Epithelial cell of prostate (primary cell): ENCODE measurements around the gene CACNA1G.

Source experiments
- DNase-seq: peaks from one replicate; pipeline ENCODE4 v3.0.0-alpha.2; 2011; ENCODE audit warnings: low read depth, low spot score
- H3K27ac ChIP-seq: fragments of 450-650 bp; 2 replicates; pipeline ENCODE4 v1.5.1; 2017; ENCODE audit warnings: mild to moderate bottlenecking

Gene CACNA1G

GRCh38 chr17:50638966-50639713 is 78.6 kb downstream of the CACNA1G start:
- H3K27ac ChIP-seq: peak overlapping the region; percentile 95
- peak; percentile 80 for DNase-seq

- no peak for DNase-seq
- peak overlapping the region; percentile 95 for H3K27ac ChIP-seq
Observed at GRCh38 chr17:50640686-50641351, 80.3 kb downstream of the CACNA1G start.

DNA sequence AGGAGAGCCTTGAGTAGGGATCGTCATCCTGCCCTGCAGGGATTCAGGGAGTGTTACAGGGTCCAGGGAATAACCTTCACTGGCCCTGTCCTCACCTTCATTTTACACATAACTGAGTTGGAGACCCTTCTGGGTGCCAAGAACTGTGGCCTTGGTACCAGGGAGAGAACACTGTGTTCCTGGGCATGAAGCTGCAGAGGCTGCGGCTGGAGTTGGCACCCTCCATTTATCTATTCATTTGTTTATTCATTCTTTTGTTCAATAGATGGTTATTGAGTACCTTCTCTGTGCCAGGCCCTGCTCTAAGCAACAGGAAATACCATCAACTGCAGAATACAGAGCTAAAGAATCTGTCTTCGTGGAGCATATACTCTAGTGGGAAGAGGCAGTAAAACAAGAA is 80.8 kb downstream of the CACNA1G start:
- H3K27ac ChIP-seq: peak overlapping the region; percentile 95

DNA sequence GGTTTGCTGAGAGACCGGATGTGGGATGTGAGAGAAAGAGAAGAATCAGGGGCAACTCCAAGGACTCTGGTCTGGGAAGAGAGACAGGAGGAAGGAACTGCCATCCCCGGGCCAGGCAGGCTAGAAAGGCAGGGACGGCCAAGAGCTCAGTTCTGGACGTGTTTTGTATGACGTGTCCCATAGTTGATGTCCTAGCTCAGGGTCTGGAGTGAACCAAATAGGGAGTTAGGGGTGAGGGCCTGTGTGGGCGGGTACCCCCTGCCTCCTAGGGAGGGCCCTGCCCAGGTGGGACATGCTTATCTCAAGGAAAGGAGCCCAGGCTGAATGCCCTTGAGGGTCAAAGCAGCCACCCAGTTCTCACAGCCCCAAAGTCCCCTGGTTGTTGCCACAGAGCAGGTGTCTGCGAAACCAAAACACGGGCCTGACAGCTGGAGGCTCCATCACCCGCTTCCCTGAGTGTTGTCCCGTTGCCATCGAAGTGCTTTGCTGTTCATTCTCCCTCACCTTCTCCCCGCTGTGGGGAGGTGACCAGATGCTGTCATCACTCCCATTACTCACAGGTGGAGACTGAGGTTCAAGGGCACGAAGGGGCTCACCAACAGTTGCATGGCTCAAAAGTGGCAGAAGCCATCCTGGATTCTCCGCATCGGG is 81.7 kb downstream of the CACNA1G start:
- DNase-seq: no peak
- H3K27ac ChIP-seq: no peak overlapping the region

More for the DNA sequence above, 80.8 kb downstream of the CACNA1G start:
- no peak for DNase-seq

GRCh38 chr17:50642722-50643656 is 82.5 kb downstream of the CACNA1G start:
- no peak overlapping the region for H3K27ac ChIP-seq
- DNase-seq: no peak

DNA sequence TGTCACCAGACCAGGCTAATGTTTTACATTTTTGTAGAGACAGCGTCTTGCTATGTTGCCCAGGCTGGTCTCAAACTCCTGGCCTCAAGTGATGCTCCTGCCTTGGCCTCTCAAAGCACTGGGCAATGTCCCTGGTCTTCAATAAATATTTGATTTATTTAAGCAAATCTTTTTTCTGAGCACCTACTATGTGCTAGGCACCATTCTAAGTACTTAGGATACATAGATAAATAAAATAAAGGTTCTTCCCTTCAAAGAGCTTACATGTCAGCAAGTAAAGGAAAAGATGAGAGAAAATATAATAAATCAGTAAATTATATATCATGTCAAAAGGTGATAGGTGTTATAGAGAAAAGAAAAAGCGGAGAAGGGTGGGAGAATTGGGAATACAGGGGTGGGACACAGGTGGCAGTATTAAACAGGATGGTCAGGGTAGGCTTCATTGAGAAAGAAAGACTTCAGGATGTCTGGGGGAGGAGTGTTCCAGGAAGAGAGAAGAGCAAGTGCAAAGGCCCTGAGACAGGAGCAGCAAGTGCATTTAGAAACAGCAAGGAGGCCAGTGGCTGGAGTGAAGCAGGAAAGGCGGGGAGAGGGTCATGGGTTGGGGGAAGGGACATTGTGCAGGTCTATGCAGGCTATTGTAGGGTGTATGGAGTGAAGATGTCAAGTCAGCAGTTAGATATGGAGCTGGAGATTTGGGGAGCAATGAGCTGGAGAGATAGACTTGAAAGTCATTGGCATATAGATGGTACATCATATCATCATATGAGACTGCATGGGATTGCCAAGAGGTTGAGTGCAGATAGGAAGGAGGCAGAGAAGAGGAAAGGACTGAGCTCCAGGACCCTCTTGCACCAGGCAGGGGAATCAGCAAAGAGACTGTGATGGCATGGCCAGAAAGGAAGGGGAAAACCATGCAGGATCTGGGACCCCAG is 85.5 kb downstream of the CACNA1G start:
- DNase-seq: no peak
- no peak overlapping the region for H3K27ac ChIP-seq

GRCh38 chr17:50647187-50647586 is 86.7 kb downstream of the CACNA1G start:
- no peak overlapping the region for H3K27ac ChIP-seq
- no peak for DNase-seq

DNA sequence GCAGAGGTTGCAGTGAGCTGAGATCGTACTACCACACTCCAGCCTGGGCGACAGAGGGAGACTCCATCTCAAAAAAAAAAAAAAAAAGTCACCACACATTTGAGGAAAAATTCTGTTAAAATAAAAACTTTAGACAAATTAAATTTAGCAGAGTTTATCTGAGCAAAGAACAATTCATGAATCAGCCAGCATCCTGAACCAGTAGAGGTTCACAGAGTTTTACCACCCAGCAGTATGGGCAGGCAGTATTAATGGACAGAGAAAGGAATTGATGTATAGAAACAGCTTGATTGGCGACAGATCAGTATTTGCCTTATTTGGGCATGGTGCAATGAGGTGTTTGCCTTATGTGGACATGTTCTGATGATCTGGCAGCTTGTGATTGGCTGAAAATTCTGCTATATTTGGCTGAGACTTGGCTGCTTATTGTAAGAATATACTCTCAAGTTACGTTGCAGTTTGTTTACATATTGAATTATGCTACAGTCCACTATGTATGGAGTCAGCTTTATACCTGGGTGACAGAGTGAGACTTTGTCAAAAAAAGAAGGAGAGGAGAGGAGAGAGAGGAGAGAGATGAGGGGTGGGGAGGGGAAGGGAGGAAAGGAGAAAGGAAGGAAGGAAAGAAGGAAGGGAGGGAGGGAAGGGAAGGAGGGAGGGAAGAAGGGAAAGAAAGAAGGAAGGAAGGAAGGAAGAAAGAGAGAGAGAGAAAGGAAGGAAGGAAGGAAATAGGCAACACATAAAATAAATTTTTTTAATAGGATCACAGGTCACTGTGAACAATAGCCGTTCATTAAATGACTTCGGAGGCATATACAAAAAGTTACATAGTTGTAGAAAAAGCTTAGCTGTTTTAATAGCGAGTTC is 88.8 kb downstream of the CACNA1G start:
- no peak overlapping the region for H3K27ac ChIP-seq
- DNase-seq: no peak

DNA sequence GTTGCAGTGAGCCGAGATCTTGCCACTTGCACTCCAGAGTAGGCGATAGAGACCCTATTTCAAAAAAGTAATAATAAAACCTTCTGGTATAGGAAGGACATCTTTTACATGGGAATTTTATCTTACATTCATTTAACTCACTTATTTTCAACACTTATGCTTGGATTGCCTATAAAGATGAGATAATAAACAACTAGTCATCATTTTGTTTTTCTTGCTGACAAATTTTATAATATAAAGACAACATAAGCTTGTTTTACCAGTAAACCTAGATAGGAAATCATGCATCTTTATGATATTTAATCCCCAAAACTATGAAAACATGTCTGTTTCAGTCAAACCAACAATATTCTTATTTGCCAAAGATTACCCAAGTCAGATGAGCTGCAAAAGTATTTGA is 91.1 kb downstream of the CACNA1G start:
- DNase-seq: no peak

DNA sequence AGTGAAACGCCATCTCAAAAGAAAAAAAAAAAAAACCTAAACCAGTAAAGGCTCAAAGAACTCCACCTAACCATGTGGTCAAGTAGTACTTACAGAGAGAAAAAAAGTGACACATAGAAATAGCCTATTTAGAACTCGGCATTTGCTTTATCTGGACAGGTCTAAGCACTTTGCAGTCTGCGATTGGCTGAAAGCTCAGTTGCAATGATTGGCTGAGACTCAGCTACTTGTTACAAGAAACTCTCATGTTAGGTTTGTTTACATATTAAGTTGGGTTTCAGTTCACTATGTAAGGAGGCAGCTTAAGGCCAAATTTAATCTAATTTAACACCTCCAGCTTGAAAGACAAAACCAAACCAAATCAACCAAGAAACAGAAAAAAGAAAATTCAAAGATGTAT is 93.2 kb downstream of the CACNA1G start:
- H3K27ac ChIP-seq: no peak overlapping the region
- DNase-seq: no peak

More for the DNA sequence above, 91.1 kb downstream of the CACNA1G start:
- no peak overlapping the region for H3K27ac ChIP-seq

GRCh38 chr17:50656509-50656908 is 96.0 kb downstream of the CACNA1G start:
- DNase-seq: no peak
- H3K27ac ChIP-seq: no peak overlapping the region

DNA sequence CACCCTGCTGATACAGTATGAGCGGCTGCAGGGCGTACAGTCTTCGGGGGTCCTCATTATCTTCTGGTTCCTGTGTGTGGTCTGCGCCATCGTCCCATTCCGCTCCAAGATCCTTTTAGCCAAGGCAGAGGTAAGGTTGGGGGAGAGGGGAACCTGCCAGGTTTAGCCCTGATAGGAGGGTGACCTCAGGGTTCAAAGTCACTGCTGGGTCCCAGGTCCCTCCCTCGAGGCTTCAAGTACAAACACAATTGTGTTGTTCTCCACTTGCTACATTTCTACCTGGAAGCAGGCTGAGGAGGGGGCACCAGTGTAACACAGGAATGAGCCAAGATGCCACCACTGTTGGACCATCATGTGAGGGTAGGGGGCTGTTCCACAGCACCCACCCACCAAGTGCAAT is 96.5 kb downstream of the CACNA1G start:
- H3K27ac ChIP-seq: no peak overlapping the region
- no peak for DNase-seq

GRCh38 chr17:50657627-50658026 is 97.1 kb downstream of the CACNA1G start:
- no peak overlapping the region for H3K27ac ChIP-seq
- no peak for DNase-seq

DNA sequence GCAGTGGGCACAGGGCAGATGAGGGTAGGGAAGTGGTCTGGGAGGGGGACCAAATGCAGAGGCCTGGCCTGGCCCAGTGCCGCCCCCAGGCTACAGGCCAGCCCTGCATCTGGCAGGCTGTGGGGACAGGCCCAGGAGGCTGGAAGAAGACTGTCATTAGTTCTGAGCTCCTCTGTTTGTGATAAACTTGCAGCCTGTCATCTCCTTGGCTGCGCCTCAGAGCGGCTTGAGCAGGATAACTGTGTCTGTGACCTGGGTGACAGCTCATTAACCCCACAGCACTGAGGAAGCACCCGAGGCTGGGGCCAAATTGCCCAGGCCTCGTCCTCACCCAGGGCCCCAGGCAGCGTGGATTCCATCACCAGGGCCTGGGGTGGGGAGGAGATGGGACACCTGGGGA is 98.1 kb downstream of the CACNA1G start:
- H3K27ac ChIP-seq: no peak overlapping the region
- no peak for DNase-seq

DNA sequence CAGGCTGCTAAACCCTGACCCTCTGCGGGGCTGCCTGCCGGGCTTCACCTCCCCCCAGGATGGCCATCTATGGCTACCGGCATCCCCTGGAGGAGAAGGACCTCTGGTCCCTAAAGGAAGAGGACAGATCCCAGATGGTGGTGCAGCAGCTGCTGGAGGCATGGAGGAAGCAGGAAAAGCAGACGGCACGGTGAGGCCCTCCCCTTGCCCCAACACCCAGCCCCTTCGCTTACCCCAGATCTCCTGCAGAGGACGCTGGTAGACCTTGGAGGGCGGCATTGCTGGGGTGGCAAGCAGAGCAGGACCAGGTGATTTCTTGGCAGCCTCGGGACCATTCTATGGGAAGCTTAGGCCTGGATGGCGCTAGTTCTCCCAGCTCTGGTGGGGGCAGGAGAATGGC is 98.7 kb downstream of the CACNA1G start:
- DNase-seq: no peak
- no peak overlapping the region for H3K27ac ChIP-seq

- peak overlapping the region; percentile 58 for H3K27ac ChIP-seq
- no peak for DNase-seq
Observed at GRCh38 chr17:50660042-50660886, 99.7 kb downstream of the CACNA1G start.

DNA sequence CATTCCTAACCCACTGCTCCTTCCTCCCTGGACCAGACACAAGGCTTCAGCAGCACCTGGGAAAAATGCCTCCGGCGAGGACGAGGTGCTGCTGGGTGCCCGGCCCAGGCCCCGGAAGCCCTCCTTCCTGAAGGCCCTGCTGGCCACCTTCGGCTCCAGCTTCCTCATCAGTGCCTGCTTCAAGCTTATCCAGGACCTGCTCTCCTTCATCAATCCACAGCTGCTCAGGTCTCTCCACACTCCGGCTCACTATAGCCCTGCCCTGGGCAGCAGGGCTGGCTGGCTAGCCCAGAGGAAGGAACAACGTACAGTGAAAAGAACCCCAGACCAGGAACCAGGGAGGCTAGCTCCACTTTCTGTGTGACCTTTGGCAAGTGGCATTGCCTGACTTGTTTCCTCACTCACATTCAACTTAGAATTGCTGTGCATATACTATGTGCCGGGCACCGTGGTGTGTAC is 100.4 kb downstream of the CACNA1G start:
- peak overlapping the region; percentile 58 for H3K27ac ChIP-seq
- DNase-seq: no peak
